ENCODE measurements around the gene FUOM. TPM values are rescaled to one million over a fixed set of nuclear protein-coding genes. Genes with fewer than 3 reads are reported as not detected.
"Not testable (repeated sequence)": the region's sequence is repeated elsewhere in the genome, so short reads cannot be mapped to it uniquely, and the experiment has no call there.

Gene FUOM
- total and polyA plus RNA-seq, 9 donors, result 5.6 to 12.1 (median 8.0) TPM

- no peaks in the 10 kb centered on the region for H3K9me3 ChIP-seq (replicated peaks; ENCODE audit: control insufficient read depth, low read depth, low read length)
- H3K4me3 ChIP-seq (ENCODE audit: low read length), result no peak overlapping the region
- H3K27ac ChIP-seq (ENCODE audit: low read length), result no peak overlapping the region
- 82% methylated on average over 6 of the region's 7 CpGs for WGBS (ENCODE audit: insufficient coverage)
- H3K27me3 ChIP-seq (ENCODE audit: control insufficient read depth, insufficient read depth, low read length), result no peaks in the 10 kb centered on the region
- H3K4me1 ChIP-seq (ENCODE audit: control insufficient read depth, insufficient read depth, low read length), result peaks cover 38% of the 10 kb centered on the region
- no peak for DNase-seq
- peaks cover 60% of the 10 kb centered on the region for H3K36me3 ChIP-seq (ENCODE audit: control insufficient read depth, insufficient read depth, low read length)
Observed at GRCh38 chr10:133368153-133368552, 10.3 kb upstream of the FUOM start.

GRCh38 chr10:133367461-133367860, 9.6 kb upstream of the FUOM start:
- no CpG with 5 or more reads among the region's 7 CpGs for WGBS (ENCODE audit: insufficient coverage)
- not testable (repeated sequence) for H3K4me3 ChIP-seq (ENCODE audit: low read length); DNase-seq; H3K9me3 ChIP-seq (replicated peaks; ENCODE audit: control insufficient read depth, low read depth, low read length); H3K27ac ChIP-seq (ENCODE audit: low read length); H3K27me3 ChIP-seq (ENCODE audit: control insufficient read depth, insufficient read depth, low read length)
- H3K36me3 ChIP-seq (ENCODE audit: control insufficient read depth, insufficient read depth, low read length), result peaks cover 67% of the 10 kb centered on the region
- peaks cover 37% of the 10 kb centered on the region for H3K4me1 ChIP-seq (ENCODE audit: control insufficient read depth, insufficient read depth, low read length)

- peaks cover 30% of the 10 kb centered on the region for H3K4me1 ChIP-seq (ENCODE audit: control insufficient read depth, insufficient read depth, low read length)
- peaks cover 74% of the 10 kb centered on the region for H3K36me3 ChIP-seq (ENCODE audit: control insufficient read depth, insufficient read depth, low read length)
- no peak overlapping the region for H3K4me3 ChIP-seq (ENCODE audit: low read length)
- H3K9me3 ChIP-seq (replicated peaks; ENCODE audit: control insufficient read depth, low read depth, low read length), result no peaks in the 10 kb centered on the region
- DNase-seq, result no peak
- no peak overlapping the region for H3K27ac ChIP-seq (ENCODE audit: low read length)
- 90% methylated on average over 11 of the region's 13 CpGs for WGBS (ENCODE audit: insufficient coverage)
- no peaks in the 10 kb centered on the region for H3K27me3 ChIP-seq (ENCODE audit: control insufficient read depth, insufficient read depth, low read length)
Observed at GRCh38 chr10:133366751-133367150, 8.9 kb upstream of the FUOM start.

- DNase-seq, result no peak
- 87% methylated on average over 17 of the region's 17 CpGs for WGBS (ENCODE audit: insufficient coverage)
- peaks cover 1% of the 10 kb centered on the region for H3K9me3 ChIP-seq (replicated peaks; ENCODE audit: control insufficient read depth, low read depth, low read length)
- H3K27ac ChIP-seq (ENCODE audit: low read length), result no peak overlapping the region
- H3K27me3 ChIP-seq (ENCODE audit: control insufficient read depth, insufficient read depth, low read length), result no peaks in the 10 kb centered on the region
- H3K4me3 ChIP-seq (ENCODE audit: low read length), result no peak overlapping the region
- H3K4me1 ChIP-seq (ENCODE audit: control insufficient read depth, insufficient read depth, low read length), result peaks cover 24% of the 10 kb centered on the region
- H3K36me3 ChIP-seq (ENCODE audit: control insufficient read depth, insufficient read depth, low read length), result peaks cover 74% of the 10 kb centered on the region
Observed at GRCh38 chr10:133366130-133366478, 8.3 kb upstream of the FUOM start.

GRCh38 chr10:133365461-133366129, 7.8 kb upstream of the FUOM start:
- no peak for DNase-seq
- Histone ChIP-seq H3K36me3 (ENCODE audit: control insufficient read depth, insufficient read depth, low read length) (peaks cover 71% of the 10 kb centered on the region), H3K4me3 (ENCODE audit: low read length) (no peak overlapping the region), H3K4me1 (ENCODE audit: control insufficient read depth, insufficient read depth, low read length) (peaks cover 21% of the 10 kb centered on the region), H3K27me3 (ENCODE audit: control insufficient read depth, insufficient read depth, low read length) (no peaks in the 10 kb centered on the region), H3K27ac (ENCODE audit: low read length) (no peak overlapping the region), H3K9me3 (replicated peaks; ENCODE audit: control insufficient read depth, low read depth, low read length) (peaks cover 2% of the 10 kb centered on the region)
- WGBS (ENCODE audit: insufficient coverage), result 86% methylated on average over 13 of the region's 13 CpGs

- no peak overlapping the region for H3K4me3 ChIP-seq (ENCODE audit: low read length)
- DNase-seq, result no peak
- WGBS (ENCODE audit: insufficient coverage), result 88% methylated on average over 23 of the region's 29 CpGs
- no peak overlapping the region for H3K27ac ChIP-seq (ENCODE audit: low read length)
- H3K9me3 ChIP-seq (replicated peaks; ENCODE audit: control insufficient read depth, low read depth, low read length), result peaks cover 2% of the 10 kb centered on the region
- H3K27me3 ChIP-seq (ENCODE audit: control insufficient read depth, insufficient read depth, low read length), result no peaks in the 10 kb centered on the region
- H3K36me3 ChIP-seq (ENCODE audit: control insufficient read depth, insufficient read depth, low read length), result peaks cover 68% of the 10 kb centered on the region
- H3K4me1 ChIP-seq (ENCODE audit: control insufficient read depth, insufficient read depth, low read length), result peaks cover 15% of the 10 kb centered on the region
Observed at GRCh38 chr10:133364645-133365431, 7.0 kb upstream of the FUOM start.

GRCh38 chr10:133362846-133363245, 5.0 kb upstream of the FUOM start:
- H3K36me3 ChIP-seq (ENCODE audit: control insufficient read depth, insufficient read depth, low read length), result peaks cover 50% of the 10 kb centered on the region

GRCh38 chr10:133361773-133362441, 4.1 kb upstream of the FUOM start:
- peaks cover 2% of the 10 kb centered on the region for H3K9me3 ChIP-seq (replicated peaks; ENCODE audit: control insufficient read depth, low read depth, low read length)
- H3K36me3 ChIP-seq (ENCODE audit: control insufficient read depth, insufficient read depth, low read length), result peaks cover 48% of the 10 kb centered on the region
- WGBS (ENCODE audit: insufficient coverage), result 78% methylated on average over 12 of the region's 18 CpGs

More at GRCh38 chr10:133362846-133363245, 5.0 kb upstream of the FUOM start:
- Histone ChIP-seq H3K27me3 (ENCODE audit: control insufficient read depth, insufficient read depth, low read length) (no peaks in the 10 kb centered on the region), H3K27ac (ENCODE audit: low read length) (no peak overlapping the region), H3K4me1 (ENCODE audit: control insufficient read depth, insufficient read depth, low read length) (no peaks in the 10 kb centered on the region), H3K9me3 (replicated peaks; ENCODE audit: control insufficient read depth, low read depth, low read length) (peaks cover 2% of the 10 kb centered on the region), H3K4me3 (ENCODE audit: low read length) (no peak overlapping the region)
- DNase-seq, result no peak
- 90% methylated on average over 8 of the region's 13 CpGs for WGBS (ENCODE audit: insufficient coverage)

GRCh38 chr10:133361227-133361626, 3.4 kb upstream of the FUOM start:
- no peak for DNase-seq
- 98% methylated on average over 4 of the region's 5 CpGs for WGBS (ENCODE audit: insufficient coverage)
- Histone ChIP-seq H3K9me3 (replicated peaks; ENCODE audit: control insufficient read depth, low read depth, low read length) (peaks cover 2% of the 10 kb centered on the region), H3K27ac (ENCODE audit: low read length) (no peak overlapping the region), H3K4me3 (ENCODE audit: low read length) (no peak overlapping the region), H3K4me1 (ENCODE audit: control insufficient read depth, insufficient read depth, low read length) (peaks cover 9% of the 10 kb centered on the region), H3K36me3 (ENCODE audit: control insufficient read depth, insufficient read depth, low read length) (peaks cover 41% of the 10 kb centered on the region), H3K27me3 (ENCODE audit: control insufficient read depth, insufficient read depth, low read length) (no peaks in the 10 kb centered on the region)

More at GRCh38 chr10:133361773-133362441, 4.1 kb upstream of the FUOM start:
- H3K4me3 ChIP-seq (ENCODE audit: low read length), result no peak overlapping the region
- H3K27me3 ChIP-seq (ENCODE audit: control insufficient read depth, insufficient read depth, low read length), result no peaks in the 10 kb centered on the region
- no peak overlapping the region for H3K27ac ChIP-seq (ENCODE audit: low read length)
- peaks cover 4% of the 10 kb centered on the region for H3K4me1 ChIP-seq (ENCODE audit: control insufficient read depth, insufficient read depth, low read length)
- DNase-seq, result no peak

GRCh38 chr10:133359972-133360610, 2.3 kb upstream of the FUOM start:
- peaks cover 30% of the 10 kb centered on the region for H3K36me3 ChIP-seq (ENCODE audit: control insufficient read depth, insufficient read depth, low read length)
- no peaks in the 10 kb centered on the region for H3K27me3 ChIP-seq (ENCODE audit: control insufficient read depth, insufficient read depth, low read length)
- no peak overlapping the region for H3K4me3 ChIP-seq (ENCODE audit: low read length)
- DNase-seq, result no peak
- WGBS (ENCODE audit: insufficient coverage), result 77% methylated on average over 17 of the region's 17 CpGs
- peaks cover 13% of the 10 kb centered on the region for H3K4me1 ChIP-seq (ENCODE audit: control insufficient read depth, insufficient read depth, low read length)
- peaks cover 2% of the 10 kb centered on the region for H3K9me3 ChIP-seq (replicated peaks; ENCODE audit: control insufficient read depth, low read depth, low read length)
- H3K27ac ChIP-seq (ENCODE audit: low read length), result no peak overlapping the region
